ENCODE data around the gene SLC2A4RG.

Gene SLC2A4RG

DNA sequence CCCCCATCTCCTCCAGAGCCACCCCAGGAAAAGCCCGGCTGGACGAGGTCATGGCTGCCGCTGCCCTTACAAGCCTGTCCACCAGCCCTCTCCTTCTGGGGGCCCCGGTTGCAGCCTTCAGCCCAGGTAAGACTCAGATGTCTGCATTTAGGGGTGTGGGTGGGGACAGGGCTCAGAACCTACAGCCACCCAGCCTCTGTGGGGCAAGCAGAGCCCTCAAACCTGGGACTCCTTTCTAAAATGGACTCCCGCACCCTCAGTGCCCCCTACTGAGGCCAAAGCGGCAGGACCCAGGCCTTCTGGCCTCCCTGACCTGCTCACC lies 1.7 kb downstream of the SLC2A4RG start:
- DNase-seq (ENCODE audit: low read depth), result no peak

GRCh38 chr20:63741676-63742380 lies 2.3 kb downstream of the SLC2A4RG start:
- no peak for DNase-seq (ENCODE audit: low read depth)

DNA sequence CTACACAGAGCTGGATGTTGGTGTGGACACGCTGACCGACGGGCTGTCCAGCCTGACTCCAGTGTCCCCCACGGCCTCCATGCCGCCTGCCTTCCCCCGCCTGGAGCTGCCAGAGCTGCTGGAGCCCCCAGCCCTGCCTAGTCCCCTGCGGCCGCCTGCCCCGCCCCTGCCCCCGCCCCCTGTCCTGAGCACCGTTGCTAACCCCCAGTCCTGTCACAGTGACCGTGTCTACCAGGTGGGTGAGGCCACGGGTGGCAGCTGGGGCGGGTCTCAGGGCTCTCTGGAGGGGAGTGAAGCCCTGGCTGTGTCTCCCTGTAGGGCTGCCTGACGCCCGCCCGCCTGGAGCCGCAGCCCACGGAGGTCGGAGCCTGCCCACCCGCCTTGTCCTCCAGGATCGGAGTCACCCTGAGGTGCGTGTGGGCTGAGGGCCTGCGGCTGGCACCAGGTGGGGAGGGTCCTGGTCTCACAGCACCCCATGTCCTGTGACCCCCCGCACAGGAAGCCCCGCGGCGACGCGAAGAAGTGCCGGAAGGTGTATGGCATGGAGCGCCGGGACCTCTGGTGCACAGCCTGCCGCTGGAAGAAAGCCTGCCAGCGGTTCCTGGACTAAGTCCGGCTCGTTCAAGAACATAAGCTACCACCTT lies 2.9 kb downstream of the SLC2A4RG start:
- no peak for DNase-seq (ENCODE audit: low read depth)

- no peak for DNase-seq (ENCODE audit: low read depth)
Observed at GRCh38 chr20:63743210-63743970, 3.8 kb downstream of the SLC2A4RG start.

DNA sequence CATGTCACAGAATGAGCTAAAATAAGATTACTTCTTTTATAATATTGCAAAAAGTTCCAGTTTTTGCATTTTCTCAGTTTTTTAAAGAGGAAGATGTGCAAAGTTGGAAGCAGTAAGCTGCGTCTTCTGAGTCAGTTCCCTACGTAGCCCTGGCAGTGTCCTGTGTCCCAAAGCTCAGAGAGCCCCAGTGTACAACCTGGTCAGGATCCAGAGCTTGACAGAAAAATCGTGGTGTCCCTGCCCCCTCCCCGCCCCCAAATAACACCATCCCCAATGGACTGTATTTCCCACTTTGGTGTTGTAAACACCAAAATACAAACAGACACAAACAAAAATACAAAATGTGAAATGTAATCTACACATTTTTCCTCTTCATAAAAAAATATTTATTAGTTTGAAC lies 4.6 kb downstream of the SLC2A4RG start:
- no peak for DNase-seq (ENCODE audit: low read depth)

- no peak for DNase-seq (ENCODE audit: low read depth)
Observed at GRCh38 chr20:63744574-63745423, 5.2 kb downstream of the SLC2A4RG start.

DNA sequence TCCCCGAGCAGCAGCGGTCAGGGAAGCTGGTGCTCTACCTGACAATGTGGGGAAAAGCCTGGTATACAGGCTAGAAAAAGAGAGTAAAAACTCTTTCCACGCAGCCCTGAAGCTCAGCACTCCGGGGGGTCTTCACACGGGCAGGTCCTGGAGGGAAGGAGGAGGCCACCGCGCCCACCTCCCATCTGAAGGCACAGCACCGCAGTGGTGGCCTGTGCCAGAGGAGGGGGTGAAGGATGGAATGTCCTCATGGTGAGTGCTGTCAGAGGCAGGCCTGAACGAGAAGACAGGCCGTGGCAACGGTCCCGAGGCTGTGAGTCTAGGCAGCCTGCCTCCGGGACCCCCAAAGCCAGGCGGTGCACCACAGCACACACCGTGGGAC lies 5.8 kb downstream of the SLC2A4RG start:
- DNase-seq (ENCODE audit: low read depth), result no peak

GRCh38 chr20:63745961-63746731 lies 6.6 kb downstream of the SLC2A4RG start:
- no peak for DNase-seq (ENCODE audit: low read depth)

GRCh38 chr20:63746751-63747315 lies 7.3 kb downstream of the SLC2A4RG start:
- DNase-seq (ENCODE audit: low read depth), result no peak

GRCh38 chr20:63747622-63748069 lies 8.1 kb downstream of the SLC2A4RG start:
- DNase-seq (ENCODE audit: low read depth), result no peak

GRCh38 chr20:63748070-63748933 lies 8.7 kb downstream of the SLC2A4RG start:
- no peak for DNase-seq (ENCODE audit: low read depth)

DNA sequence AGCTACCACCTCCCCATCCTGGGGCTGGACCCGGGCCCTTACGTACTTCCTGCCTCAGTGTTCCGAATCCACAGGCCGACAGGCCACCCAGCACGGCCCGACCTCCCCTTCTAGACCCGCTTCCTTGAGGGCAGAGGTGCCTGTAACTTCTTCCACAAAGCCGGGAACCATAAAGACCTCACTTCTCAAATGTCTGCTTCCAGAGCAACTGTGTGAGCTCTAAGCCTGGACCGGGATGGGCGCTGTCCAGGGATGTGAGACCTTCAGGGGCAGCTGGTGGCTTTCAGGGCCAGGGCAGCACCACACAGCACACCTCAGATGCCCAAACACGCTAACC lies 9.3 kb downstream of the SLC2A4RG start:
- DNase-seq (ENCODE audit: low read depth), result no peak

- no peak for DNase-seq (ENCODE audit: low read depth)
Observed at GRCh38 chr20:63749597-63750508, 10.3 kb downstream of the SLC2A4RG start.

- DNase-seq (ENCODE audit: low read depth), result peak; percentile 29
Observed at GRCh38 chr20:63750807-63751470, 11.4 kb downstream of the SLC2A4RG start.

- no peak for DNase-seq (ENCODE audit: low read depth)
Observed at GRCh38 chr20:63751471-63752271, 12.1 kb downstream of the SLC2A4RG start.

- DNase-seq (ENCODE audit: low read depth), result no peak
Observed at GRCh38 chr20:63752411-63753101, 13.0 kb downstream of the SLC2A4RG start.

GRCh38 chr20:63753381-63753780 lies 13.8 kb downstream of the SLC2A4RG start:
- DNase-seq (ENCODE audit: low read depth), result no peak

Data from activated T-cell treated with anti-CD3 and anti-CD28 coated beads for 24 hours (primary cell).